ENCODE results near the gene PCDHB8. TPM values are rescaled to one million over a fixed set of nuclear protein-coding genes. Genes with fewer than 3 reads are reported as not detected.

PCDHB8 gene
- total RNA-seq, 4 donors from 2014 or later: 0.44 to 0.63 (median 0.53) TPM

Other genes with a start within 250 kb of the PCDHB8 start
- gene PCDHAC2, start 211.3 kb upstream of the PCDHB8 start, total RNA-seq: 10 to 100 TPM in 1 of 4 donors, 1 to 10 TPM in 3; 3.1 to 10.0 (median 3.8) TPM
- gene PCDHB1, start 126.4 kb upstream of the PCDHB8 start, total RNA-seq: under 1 TPM in 2 of 4 donors, not detected in 2; under 0.01 to 0.09 TPM
- 1 to 10 TPM; 2.2 to 4.9 (median 2.8) TPM for gene PCDHB2, start 83.2 kb upstream of the PCDHB8 start, total RNA-seq
- gene PCDHB3, start 77.3 kb upstream of the PCDHB8 start, total RNA-seq: 1 to 10 TPM; 1.4 to 4.4 (median 1.9) TPM
- 1 to 10 TPM; 1.2 to 6.9 (median 3.2) TPM for gene PCDHB4, start 56.0 kb upstream of the PCDHB8 start, total RNA-seq
- gene PCDHB5, start 42.6 kb upstream of the PCDHB8 start, total RNA-seq: 1 to 10 TPM; 1.1 to 6.5 (median 2.7) TPM
- 1 to 10 TPM in 1 of 4 donors, under 1 TPM in 3; 0.38 to 1.4 (median 0.47) TPM for gene PCDHB6, start 27.7 kb upstream of the PCDHB8 start, total RNA-seq
- 1 to 10 TPM in 3 of 4 donors, under 1 TPM in 1; 0.94 to 3.3 (median 1.5) TPM for gene PCDHB7, start 5.1 kb upstream of the PCDHB8 start, total RNA-seq
- 1 to 10 TPM; 2.3 to 6.1 (median 3.6) TPM for gene PCDHB16, start 4.6 kb downstream of the PCDHB8 start, total RNA-seq
- gene PCDHB9, start 9.4 kb downstream of the PCDHB8 start, total RNA-seq: 1 to 10 TPM; 1.3 to 4.7 (median 2.8) TPM
- gene PCDHB10, start 14.6 kb downstream of the PCDHB8 start, total RNA-seq: 1 to 10 TPM in 3 of 4 donors, under 1 TPM in 1; 0.96 to 3.6 (median 1.2) TPM
- gene PCDHB11, start 21.8 kb downstream of the PCDHB8 start, total RNA-seq: 1 to 10 TPM; 1.3 to 2.4 (median 1.7) TPM
- 1 to 10 TPM; 1.9 to 4.4 (median 2.5) TPM for gene PCDHB12, start 30.9 kb downstream of the PCDHB8 start, total RNA-seq
- 1 to 10 TPM; 1.8 to 7.7 (median 3.0) TPM for gene PCDHB13, start 36.1 kb downstream of the PCDHB8 start, total RNA-seq
- gene PCDHB14, start 45.6 kb downstream of the PCDHB8 start, total RNA-seq: 1 to 10 TPM; 2.0 to 7.1 (median 3.1) TPM
- gene PCDHB15, start 67.6 kb downstream of the PCDHB8 start, total RNA-seq: 1 to 10 TPM; 2.0 to 6.0 (median 3.3) TPM
- gene SLC25A2, start 126.3 kb downstream of the PCDHB8 start, total RNA-seq: 1 to 10 TPM in 1 of 4 donors, under 1 TPM in 1, not detected in 2; 0.46 to 2.0 TPM
- 10 to 100 TPM; 43.7 to 57.8 (median 52.5) TPM for gene TAF7, start 143.0 kb downstream of the PCDHB8 start, total RNA-seq
- gene PCDHGA1, start 152.7 kb downstream of the PCDHB8 start, total RNA-seq: 1 to 10 TPM in 1 of 4 donors, under 1 TPM in 3; 0.12 to 2.2 (median 0.59) TPM
- 1 to 10 TPM; 2.0 to 6.6 (median 4.0) TPM for gene PCDHGA2, start 161.0 kb downstream of the PCDHB8 start, total RNA-seq
- 1 to 10 TPM; 2.3 to 6.3 (median 2.8) TPM for gene PCDHGA3, start 166.0 kb downstream of the PCDHB8 start, total RNA-seq
- 1 to 10 TPM; 1.4 to 6.0 (median 2.2) TPM for gene PCDHGB1, start 172.3 kb downstream of the PCDHB8 start, total RNA-seq
- gene PCDHGA4, start 177.2 kb downstream of the PCDHB8 start, total RNA-seq: 1 to 10 TPM; 2.6 to 9.0 (median 3.9) TPM
- gene PCDHGB2, start 182.2 kb downstream of the PCDHB8 start, total RNA-seq: 10 to 100 TPM in 1 of 4 donors, 1 to 10 TPM in 3; 2.5 to 15.3 (median 4.4) TPM
- 10 to 100 TPM in 1 of 4 donors, 1 to 10 TPM in 3; 2.0 to 14.5 (median 3.3) TPM for gene PCDHGA5, start 186.4 kb downstream of the PCDHB8 start, total RNA-seq
- gene PCDHGB3, start 192.5 kb downstream of the PCDHB8 start, total RNA-seq: 10 to 100 TPM in 1 of 4 donors, 1 to 10 TPM in 3; 2.5 to 13.2 (median 3.9) TPM
- 1 to 10 TPM; 3.0 to 6.9 (median 4.6) TPM for gene PCDHGA6, start 196.1 kb downstream of the PCDHB8 start, total RNA-seq
- gene PCDHGA7, start 205.0 kb downstream of the PCDHB8 start, total RNA-seq: 1 to 10 TPM; 1.1 to 9.0 (median 3.6) TPM
- gene PCDHGB4, start 209.9 kb downstream of the PCDHB8 start, total RNA-seq: 10 to 100 TPM in 1 of 4 donors, 1 to 10 TPM in 3; 2.4 to 14.5 (median 6.1) TPM
- gene PCDHGA8, start 214.8 kb downstream of the PCDHB8 start, total RNA-seq: 1 to 10 TPM in 3 of 4 donors, under 1 TPM in 1; 0.72 to 7.4 (median 2.2) TPM
- 10 to 100 TPM in 1 of 4 donors, 1 to 10 TPM in 3; 6.5 to 18.8 (median 8.9) TPM for gene PCDHGB5, start 220.2 kb downstream of the PCDHB8 start, total RNA-seq
- gene PCDHGA9, start 225.0 kb downstream of the PCDHB8 start, total RNA-seq: 10 to 100 TPM in 1 of 4 donors, 1 to 10 TPM in 3; 5.0 to 14.8 (median 7.3) TPM
- 10 to 100 TPM in 1 of 4 donors, 1 to 10 TPM in 3; 4.2 to 12.6 (median 6.5) TPM for gene PCDHGB6, start 230.2 kb downstream of the PCDHB8 start, total RNA-seq
- gene PCDHGA10, start 235.2 kb downstream of the PCDHB8 start, total RNA-seq: 10 to 100 TPM in 1 of 4 donors, 1 to 10 TPM in 3; 5.5 to 14.0 (median 6.8) TPM
- gene PCDHGB7, start 239.9 kb downstream of the PCDHB8 start, total RNA-seq: 10 to 100 TPM in 2 of 4 donors, 1 to 10 TPM in 2; 7.8 to 25.2 (median 10.2) TPM
- 10 to 100 TPM in 1 of 4 donors, 1 to 10 TPM in 3; 3.1 to 12.1 (median 5.3) TPM for gene PCDHGA11, start 243.3 kb downstream of the PCDHB8 start, total RNA-seq

Measured in omental fat pad (tissue), 4 donors.